ENCODE measurements around the gene ADNP. TPM values are rescaled to one million over a fixed set of nuclear protein-coding genes. Genes with fewer than 3 reads are reported as not detected.

ADNP gene
- total and polyA plus RNA-seq, 2 of the 13 experiments (the other 11 are each of a cell fraction or from before 2014, with no cell fraction given), result 21.0 to 21.5 TPM

DNA sequence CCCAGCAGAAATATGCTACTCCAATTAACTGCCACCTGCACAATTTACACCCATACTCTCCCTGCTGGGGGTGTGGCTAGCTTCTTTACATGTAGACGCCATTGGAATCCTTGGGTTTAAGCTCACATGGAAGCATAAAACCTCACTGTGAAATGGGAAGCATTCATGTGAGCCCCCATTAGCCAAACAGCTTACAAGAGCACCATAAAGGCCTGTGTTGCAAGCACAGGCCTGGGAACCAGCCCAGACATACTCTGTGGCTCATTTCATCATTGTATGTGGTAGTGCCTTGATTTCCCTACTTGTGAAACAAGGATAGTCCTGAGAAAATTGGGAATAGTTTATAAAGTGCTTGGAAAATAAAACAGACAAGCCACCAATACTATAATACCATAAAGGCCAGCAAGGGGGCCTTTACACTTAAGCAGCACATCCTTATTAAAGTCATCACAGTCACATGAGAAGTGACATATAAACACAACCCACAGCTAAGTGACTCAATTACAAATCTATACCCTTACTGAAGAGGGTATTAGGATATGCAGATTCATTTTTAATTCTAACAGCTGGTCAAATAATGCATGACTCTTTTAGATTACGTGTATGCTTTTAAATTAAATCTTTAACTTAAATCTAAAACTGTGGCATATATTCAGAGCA is 6.8 kb downstream of the ADNP start:
- H3K4me3 ChIP-seq (replicated peaks in 1 of 3; ENCODE audit: insufficient read depth in 1 of 3, low read depth in 2 of 3, low read length in 3 of 3), result no peak overlapping the region
- no peak overlapping the region for H3K4me2 ChIP-seq (ENCODE audit: low read depth, low read length)
- POLR2A ChIA-PET, result no interaction called here
- 93% methylated on average over 2 of the region's 2 CpGs for WGBS (ENCODE audit: low lambda C conversion rate)
- CTCF ChIA-PET (ENCODE audit: low intra/inter-chr PET ratio, low total read pairs), result no interaction called here
- peaks cover 18 to 57% of the 10 kb centered on the region in 2 experiments for H3K36me3 ChIP-seq (replicated peaks in 1 of 2; ENCODE audit: control insufficient read depth in 1 of 2, insufficient read depth in 2 of 2, low read length in 2 of 2)
- in situ Hi-C loops (cut with HindIII; ENCODE audit: extremely low pct_ligation_motif_present, low pct_unique_long_range_greater_than_20kb), result no loop called here
- peaks cover 36% of the 10 kb centered on the region for H3K4me1 ChIP-seq (ENCODE audit: insufficient read depth, low read length)
- H3K9me3 ChIP-seq (ENCODE audit: low read length), result no peaks in the 10 kb centered on the region
- H4K20me1 ChIP-seq (ENCODE audit: insufficient read depth, low read length), result peaks cover 77% of the 10 kb centered on the region
- TF ChIP-seq RBM22 (optimal IDR thresholded peaks at IDR 0.05; ENCODE audit: low read length) (peak; percentile 74), POLR2AphosphoS2 (IDR thresholded peaks at IDR 0.05; ENCODE audit: low read depth, low read length) (peak; percentile 37; the same call in 1 of the 2 replicates), ZSCAN31 (CRISPR knock-in tag; IDR thresholded peaks at IDR 0.05; ENCODE audit: low read depth) (no peak)
- TF ChIP-seq, protein P1, sequence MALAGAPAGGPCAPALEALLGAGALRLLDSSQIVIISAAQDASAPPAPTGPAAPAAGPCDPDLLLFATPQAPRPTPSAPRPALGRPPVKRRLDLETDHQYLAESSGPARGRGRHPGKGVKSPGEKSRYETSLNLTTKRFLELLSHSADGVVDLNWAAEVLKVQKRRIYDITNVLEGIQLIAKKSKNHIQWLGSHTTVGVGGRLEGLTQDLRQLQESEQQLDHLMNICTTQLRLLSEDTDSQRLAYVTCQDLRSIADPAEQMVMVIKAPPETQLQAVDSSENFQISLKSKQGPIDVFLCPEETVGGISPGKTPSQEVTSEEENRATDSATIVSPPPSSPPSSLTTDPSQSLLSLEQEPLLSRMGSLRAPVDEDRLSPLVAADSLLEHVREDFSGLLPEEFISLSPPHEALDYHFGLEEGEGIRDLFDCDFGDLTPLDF (CRISPR knock-in tag; IDR thresholded peaks at IDR 0.05), result no peak
- no peak overlapping the region for H3K27ac ChIP-seq (ENCODE audit: extremely low read length, insufficient read depth, low read length)
- intact Hi-C loops (cut with micrococcal nuclease; ENCODE audit: unreplicated experiment), result no loop called here
- H3K27me3 ChIP-seq (ENCODE audit: control insufficient read depth in 1 of 2, insufficient read depth in 2 of 2, low read length in 2 of 2), result no peaks in the 10 kb centered on the region
- FAIRE-seq (no peak), DNase-seq (ENCODE audit: low spot score) (no peak), ATAC-seq (no peak)
- peaks cover 96% of the 10 kb centered on the region for H3K79me2 ChIP-seq (ENCODE audit: insufficient read depth, low read length)
- BruUV-seq (replicated peaks), result no TSS peak
- H3K9ac ChIP-seq (ENCODE audit: insufficient read depth, low read depth, low read length), result no peak overlapping the region
- no peak overlapping the region for H2AFZ ChIP-seq (ENCODE audit: low read length)

DNA sequence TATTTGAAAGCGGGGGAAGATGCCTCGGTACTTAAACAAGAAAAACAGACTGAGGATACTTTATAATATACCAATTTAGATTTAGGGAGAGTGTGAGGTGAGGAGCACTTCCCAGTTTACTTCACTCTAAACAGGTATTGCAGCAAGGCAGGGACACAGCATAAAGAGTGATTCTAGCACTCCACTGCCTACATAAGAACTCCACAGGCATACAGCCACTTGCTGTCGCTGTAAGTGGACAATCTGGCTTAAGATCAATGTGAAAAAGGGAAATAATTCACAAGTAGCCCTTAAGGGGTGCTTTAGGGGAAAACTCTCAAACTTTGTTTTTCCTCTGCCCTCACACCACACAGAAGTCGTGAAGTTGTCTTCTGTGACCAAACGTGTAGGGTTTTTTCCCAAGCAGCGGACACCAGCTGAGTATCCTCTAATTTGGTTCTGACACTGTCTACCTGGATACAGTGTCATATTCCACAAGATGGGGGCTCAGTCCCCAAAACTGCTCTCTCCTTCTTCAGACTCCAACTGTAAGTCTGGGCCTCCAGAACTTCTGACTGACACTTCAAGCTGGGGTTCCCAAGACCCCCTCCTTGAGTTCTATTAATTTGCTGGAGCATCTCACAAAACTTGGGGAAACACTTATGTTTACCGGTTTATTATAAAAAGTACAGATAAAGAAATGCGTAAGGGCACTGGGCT is 9.3 kb downstream of the ADNP start:
- peaks cover 95% of the 10 kb centered on the region for H3K79me2 ChIP-seq (ENCODE audit: insufficient read depth, low read length)
- WGBS (ENCODE audit: low lambda C conversion rate), result 98% methylated on average over 8 of the region's 8 CpGs
- no peak for DNase-seq (ENCODE audit: low spot score)
- ChIA-PET CTCF (ENCODE audit: low intra/inter-chr PET ratio, low total read pairs) (no interaction called here), POLR2A (interaction anchor here (1.2 to 2.5 kb wide), 2 partner anchors 7 to 9 kb away, joined by 4 to 8 read pairs; partner anchors contain the start of gene ADNP)
- H3K9me3 ChIP-seq (ENCODE audit: low read length), result no peaks in the 10 kb centered on the region
- TF ChIP-seq SNAPC2 (CRISPR knock-in tag; IDR thresholded peaks at IDR 0.05) (0 out of 2 replicates have a peak, but pooled peaks have one; percentile 23), RBM22 (optimal IDR thresholded peaks at IDR 0.05; ENCODE audit: low read length) (peak; percentile 62), ZNF879 (CRISPR knock-in tag; IDR thresholded peaks at IDR 0.05) (no peak), CEBPB (IDR thresholded peaks at IDR 0.05; ENCODE audit: borderline replicate concordance, low read depth, low read length) (no peak)
- no peak overlapping the region for H3K27ac ChIP-seq (ENCODE audit: extremely low read length, insufficient read depth, low read length)
- H3K4me2 ChIP-seq (ENCODE audit: low read depth, low read length), result no peak overlapping the region
- FAIRE-seq, result no peak
- intact Hi-C loops (cut with micrococcal nuclease; ENCODE audit: unreplicated experiment) (no loop called here), in situ Hi-C loops (cut with HindIII; ENCODE audit: extremely low pct_ligation_motif_present, low pct_unique_long_range_greater_than_20kb) (no loop called here)
- no TSS peak for BruUV-seq (replicated peaks)
- no peak overlapping the region for H2AFZ ChIP-seq (ENCODE audit: low read length)
- peak; percentile 27; the same call in 2 of the 3 replicates for ATAC-seq
- H4K20me1 ChIP-seq (ENCODE audit: insufficient read depth, low read length), result peaks cover 70% of the 10 kb centered on the region
- H3K4me3 ChIP-seq (replicated peaks in 1 of 3; ENCODE audit: insufficient read depth in 1 of 3, low read depth in 2 of 3, low read length in 3 of 3), result no peak overlapping the region
- H3K9ac ChIP-seq (ENCODE audit: insufficient read depth, low read depth, low read length), result no peak overlapping the region
- H3K4me1 ChIP-seq (ENCODE audit: insufficient read depth, low read length), result peaks cover 12% of the 10 kb centered on the region
- H3K27me3 ChIP-seq (ENCODE audit: control insufficient read depth in 1 of 2, insufficient read depth in 2 of 2, low read length in 2 of 2), result no peaks in the 10 kb centered on the region
- peaks cover 14 to 58% of the 10 kb centered on the region in 2 experiments for H3K36me3 ChIP-seq (replicated peaks in 1 of 2; ENCODE audit: control insufficient read depth in 1 of 2, insufficient read depth in 2 of 2, low read length in 2 of 2)

Measured in HepG2 (cell line).